H9 (cell line): ENCODE measurements around the gene LRRTM1. TPM values are rescaled to one million over a fixed set of nuclear protein-coding genes. Genes with fewer than 3 reads are reported as not detected.

Source experiments
- DNase-seq: peaks from one replicate; pipeline ENCODE4 v3.0.0-alpha.2; 2017
- H2AFZ ChIP-seq: one replicate; pipeline ENCODE4 v1.6.1; 2013; ENCODE audit warnings: mild to moderate bottlenecking, low read length, control low read depth, moderate library complexity
- H2AK5ac ChIP-seq: 2 replicates; pipeline ENCODE4 v1.6.1; 2013; ENCODE audit warnings: low read length, control low read depth, mixed read lengths; ENCODE audit not compliant: insufficient read length
- H2BK120ac ChIP-seq: one replicate; pipeline ENCODE4 v1.6.1; 2013; ENCODE audit warnings: low read depth, mild to moderate bottlenecking, low read length, control low read depth, inconsistent platforms; ENCODE audit not compliant: poor library complexity, severe bottlenecking
- H2BK12ac ChIP-seq: 2 replicates; pipeline ENCODE4 v1.6.1; 2013; ENCODE audit warnings: low read length, control low read depth, mixed read lengths, low read depth; ENCODE audit not compliant: insufficient read length
- H2BK15ac ChIP-seq: 2 replicates; pipeline ENCODE4 v1.6.1; 2013; ENCODE audit warnings: low read depth, low read length, control low read depth
- H2BK20ac ChIP-seq: one replicate; pipeline ENCODE4 v1.6.1; 2013; ENCODE audit warnings: low read depth, mild to moderate bottlenecking, low read length, control low read depth, inconsistent platforms; ENCODE audit not compliant: poor library complexity, severe bottlenecking
- H2BK5ac ChIP-seq: 2 replicates; pipeline ENCODE4 v1.6.1; 2013; ENCODE audit warnings: low read length, control low read depth, mixed read lengths; ENCODE audit not compliant: insufficient read length
- H3K14ac ChIP-seq: 2 replicates; pipeline ENCODE4 v1.6.1; 2013; ENCODE audit warnings: low read length, control low read depth; ENCODE audit not compliant: insufficient read depth
- H3K18ac ChIP-seq: 2 replicates; pipeline ENCODE4 v1.6.1; 2013; ENCODE audit warnings: low read depth, mild to moderate bottlenecking, mixed read lengths, low read length, control low read depth; ENCODE audit not compliant: insufficient read length
- H3K23ac ChIP-seq: 2 replicates; pipeline ENCODE4 v1.6.1; 2013; ENCODE audit warnings: low read length, control low read depth, mixed read lengths, low read depth; ENCODE audit not compliant: insufficient read length
- H3K23me2 ChIP-seq: 2 replicates; pipeline ENCODE4 v1.6.1; 2013; ENCODE audit warnings: low read depth, mild to moderate bottlenecking, mixed read lengths, low read length, control low read depth; ENCODE audit not compliant: insufficient read length, poor library complexity, severe bottlenecking
- H3K27ac ChIP-seq: 2 replicates; pipeline ENCODE4 v1.5.1; 2013; ENCODE audit warnings: low read length, control low read depth, mixed read lengths, low read depth; ENCODE audit not compliant: insufficient read length
- H3K27me3 ChIP-seq: 2 replicates; pipeline ENCODE4 v1.6.1; 2013; ENCODE audit warnings: low read length, control low read depth, inconsistent platforms; ENCODE audit not compliant: insufficient read depth
- H3K4ac ChIP-seq: 2 replicates; pipeline ENCODE4 v1.6.1; 2013; ENCODE audit warnings: low read depth, mild to moderate bottlenecking, control low read depth, inconsistent platforms, low read length, moderate library complexity
- H3K4me1 ChIP-seq: 2 replicates; pipeline ENCODE4 v1.6.1; 2013; ENCODE audit warnings: low read length, control low read depth, inconsistent platforms; ENCODE audit not compliant: insufficient read depth
- H3K4me2 ChIP-seq: 2 replicates; pipeline ENCODE4 v1.6.1; 2013; ENCODE audit warnings: low read length, control low read depth, mixed read lengths; ENCODE audit not compliant: insufficient read length, insufficient read depth
- H3K56ac ChIP-seq: 2 replicates; pipeline ENCODE4 v1.6.1; 2013; ENCODE audit warnings: low read depth, mild to moderate bottlenecking, mixed read lengths, low read length, control low read depth; ENCODE audit not compliant: insufficient read length
- H3K79me1 ChIP-seq: 2 replicates; pipeline ENCODE4 v1.6.1; 2013; ENCODE audit warnings: low read depth, mild to moderate bottlenecking, moderate library complexity, low read length, control low read depth, inconsistent platforms; ENCODE audit not compliant: insufficient read depth, poor library complexity, severe bottlenecking
- H3K79me2 ChIP-seq: 2 replicates; pipeline ENCODE4 v1.6.1; 2013; ENCODE audit warnings: low read length, control low read depth, inconsistent platforms; ENCODE audit not compliant: insufficient read depth
- H3K9ac ChIP-seq: 2 replicates; pipeline ENCODE4 v1.6.1; 2013; ENCODE audit warnings: low read length, control low read depth, mixed read lengths; ENCODE audit not compliant: insufficient read length; ENCODE audit errors: extremely low read depth
- H3K9me3 ChIP-seq: one replicate; pipeline ENCODE4 v1.6.1; 2013; ENCODE audit warnings: low read depth, low read length, inconsistent platforms; ENCODE audit not compliant: control insufficient read depth
- H3T11ph ChIP-seq: one replicate; pipeline ENCODE4 v1.6.1; 2013; ENCODE audit warnings: mild to moderate bottlenecking, low read length, control low read depth, inconsistent platforms
- H4K20me1 ChIP-seq: one replicate; pipeline ENCODE4 v1.6.1; 2013; ENCODE audit not compliant: control insufficient read depth, insufficient read length, insufficient read depth
- H4K5ac ChIP-seq: 2 replicates; pipeline ENCODE4 v1.6.1; 2013; ENCODE audit warnings: low read depth, mild to moderate bottlenecking, mixed read lengths, low read length, control low read depth; ENCODE audit not compliant: insufficient read length
- H4K8ac ChIP-seq: replicated peaks from 2 replicates; pipeline ENCODE4 v1.6.1; 2013; ENCODE audit warnings: low read length, control low read depth, mixed read lengths, low read depth; ENCODE audit not compliant: insufficient read length
- H4K91ac ChIP-seq: 2 replicates; pipeline ENCODE4 v1.6.1; 2013; ENCODE audit warnings: low read depth, mild to moderate bottlenecking, moderate library complexity, mixed read lengths, low read length, control low read depth; ENCODE audit not compliant: insufficient read length
- H3K27ac Mint-ChIP-seq, 3 experiments: 2 replicates in 2 of 3; 3 replicates in 1 of 3; pipeline ENCODE4 v1.8.0; 2020 to 2021; ENCODE audit warnings: mixed read lengths in 3 of 3, mild to moderate bottlenecking in 1 of 3, moderate library complexity in 1 of 3
- H3K27me3 Mint-ChIP-seq: 2 replicates; pipeline ENCODE4 v1.8.0; 2021; ENCODE audit warnings: low read depth, mild to moderate bottlenecking, moderate library complexity, mixed read lengths
- H3K36me3 Mint-ChIP-seq, 3 experiments: 2 replicates in 2 of 3; 3 replicates in 1 of 3; pipeline ENCODE4 v1.8.0; 2020 to 2021; ENCODE audit warnings: low read depth in 3 of 3, mixed read lengths in 3 of 3; ENCODE audit not compliant: insufficient read depth in 1 of 3
- H3K4me1 Mint-ChIP-seq, 2 experiments: 2 replicates each; pipeline ENCODE4 v1.8.0; 2020; ENCODE audit warnings: mixed read lengths in 2 of 2
- H3K4me3 Mint-ChIP-seq, 2 experiments: 2 replicates in 1 of 2; 3 replicates in 1 of 2; pipeline ENCODE4 v1.8.0; 2020 to 2021; ENCODE audit warnings: mild to moderate bottlenecking in 2 of 2, mixed read lengths in 2 of 2, moderate library complexity in 1 of 2
- H3K9me3 Mint-ChIP-seq, 2 experiments: 2 replicates in 1 of 2; 3 replicates in 1 of 2; pipeline ENCODE4 v1.8.0; 2020; ENCODE audit warnings: mild to moderate bottlenecking in 2 of 2, mixed read lengths in 2 of 2, moderate library complexity in 1 of 2
- WGBS: extraction: QIAGEN DNeasy Blood & Tissue Kit; methylation state at CpG from one replicate; pipeline ENCODE4 v1.1.7; 2013; ENCODE audit warnings: missing lambda C conversion rate, low lambda C conversion rate, mixed read lengths; ENCODE audit not compliant: insufficient read length; ENCODE audit errors: extremely low coverage; 5-methylcytosine and 5-hydroxymethylcytosine counted together
- total RNA-seq: library from RNA; stranded (reverse); gene quantifications from 2 replicates; pipeline ENCODE4 v1.2.1, GENCODE V29; 2021
- TF ChIP-seq, protein P1 (sequence below): fragments of 200-600 bp; sonication (generic); conservative IDR thresholded peaks from 3 replicates; pipeline ENCODE4 v1.8.0; 2021; ENCODE audit warnings: antibody characterized with exemption, mild to moderate bottlenecking

The LRRTM1 gene
- total RNA-seq, 1 experiment from 2014 or later, result 1.2 TPM

DNA sequence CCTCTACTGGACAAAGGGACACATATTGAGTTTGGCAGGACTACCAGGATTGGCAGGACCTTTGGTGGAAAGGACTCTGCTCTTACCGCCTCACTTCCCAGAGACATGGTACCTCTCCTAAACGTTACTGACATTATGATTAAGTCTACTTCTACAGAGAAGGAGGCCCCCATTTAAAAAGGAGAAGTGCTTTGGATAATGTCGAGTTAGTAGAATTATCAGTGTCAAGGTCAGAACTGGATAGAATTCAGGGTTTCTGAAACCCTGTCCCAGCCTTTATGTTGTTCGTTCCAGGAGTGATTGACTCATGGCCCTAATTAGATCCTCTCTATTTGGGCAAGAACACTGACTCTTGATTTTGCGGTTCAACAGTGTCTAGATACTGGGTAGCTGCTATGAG is 45.8 kb downstream of the LRRTM1 start:
- Histone ChIP-seq H2AFZ (no peak overlapping the region), H2BK5ac (no peak overlapping the region), H3K23me2 (no peaks in the 10 kb centered on the region), H3K18ac (no peak overlapping the region), H2BK120ac (no peak overlapping the region), H3K79me2 (no peaks in the 10 kb centered on the region), H3K23ac (no peak overlapping the region), H4K20me1 (no peaks in the 10 kb centered on the region), H2BK12ac (no peak overlapping the region), H4K8ac (no peak overlapping the region), H3K14ac (no peak overlapping the region), H3K4me1 (no peaks in the 10 kb centered on the region), H3K79me1 (no peaks in the 10 kb centered on the region), H2BK20ac (no peak overlapping the region), H3K9me3 (no peaks in the 10 kb centered on the region), H3T11ph (no peak overlapping the region), H2AK5ac (no peak overlapping the region), H3K4me2 (no peak overlapping the region), H3K9ac (no peak overlapping the region), H3K56ac (no peak overlapping the region), H3K27ac (no peak overlapping the region), H2BK15ac (no peak overlapping the region), H4K91ac (no peak overlapping the region), H3K4ac (no peak overlapping the region), H4K5ac (no peak overlapping the region), H3K27me3 (no peaks in the 10 kb centered on the region)
- WGBS, result no CpG with 5 or more reads among the region's 5 CpGs
- H3K27ac Mint-ChIP-seq, result no peak overlapping the region
- H3K36me3 Mint-ChIP-seq, result no peaks in the 10 kb centered on the region
- no peak overlapping the region for H3K4me3 Mint-ChIP-seq
- TF ChIP-seq, protein P1, sequence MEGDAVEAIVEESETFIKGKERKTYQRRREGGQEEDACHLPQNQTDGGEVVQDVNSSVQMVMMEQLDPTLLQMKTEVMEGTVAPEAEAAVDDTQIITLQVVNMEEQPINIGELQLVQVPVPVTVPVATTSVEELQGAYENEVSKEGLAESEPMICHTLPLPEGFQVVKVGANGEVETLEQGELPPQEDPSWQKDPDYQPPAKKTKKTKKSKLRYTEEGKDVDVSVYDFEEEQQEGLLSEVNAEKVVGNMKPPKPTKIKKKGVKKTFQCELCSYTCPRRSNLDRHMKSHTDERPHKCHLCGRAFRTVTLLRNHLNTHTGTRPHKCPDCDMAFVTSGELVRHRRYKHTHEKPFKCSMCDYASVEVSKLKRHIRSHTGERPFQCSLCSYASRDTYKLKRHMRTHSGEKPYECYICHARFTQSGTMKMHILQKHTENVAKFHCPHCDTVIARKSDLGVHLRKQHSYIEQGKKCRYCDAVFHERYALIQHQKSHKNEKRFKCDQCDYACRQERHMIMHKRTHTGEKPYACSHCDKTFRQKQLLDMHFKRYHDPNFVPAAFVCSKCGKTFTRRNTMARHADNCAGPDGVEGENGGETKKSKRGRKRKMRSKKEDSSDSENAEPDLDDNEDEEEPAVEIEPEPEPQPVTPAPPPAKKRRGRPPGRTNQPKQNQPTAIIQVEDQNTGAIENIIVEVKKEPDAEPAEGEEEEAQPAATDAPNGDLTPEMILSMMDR, result no peak
- H3K4me1 Mint-ChIP-seq, result peaks cover 2% of the 10 kb centered on the region in 2 experiments; a peak in 3 of 4 replicates
- no peaks in the 10 kb centered on the region for H3K27me3 Mint-ChIP-seq
- no peak for DNase-seq
- no peaks in the 10 kb centered on the region for H3K9me3 Mint-ChIP-seq
